K562 (cell line): ENCODE results near the gene SMAD7. TPM values are rescaled to one million over a fixed set of nuclear protein-coding genes. Genes with fewer than 3 reads are reported as not detected.

ENCODE experiments used
- ATAC-seq: fragments of 200-7000 bp; cut with Tn5 transposase; 3 replicates; pipeline ENCODE4 v1.9.1; 2020; ENCODE audit warnings: moderate library complexity
- BruUV-seq: library from RNA; stranded (reverse); fragments of 400-500 nt; replicated peaks from 2 replicates; lab custom pipeline; 2021; lab: Mats Ljungman, UMichigan
- CTCF ChIA-PET: fragments of 300-600 bp; formaldehyde crosslinking; extraction: SDS; loops from one replicate; lab custom pipeline; 2021; ENCODE audit warnings: low intra/inter-chr PET ratio; lab: Yijun Ruan, JAX
- POLR2A ChIA-PET: fragments of 300-600, 350-650 bp; sonication (Branson Sonifier 250); formaldehyde crosslinking; extraction: SDS; loops from one replicate; lab custom pipeline; 2021; ENCODE audit warnings: antibody characterized with exemption, inconsistent platforms; lab: Yijun Ruan, JAX
- DNase-seq, 4 experiments: peaks; one replicate each; pipeline versions ENCODE4 v3.0.0 to v3.0.0-alpha.2; 2011 to 2018; ENCODE audit warnings: low spot score in 3 of 4, mixed read lengths in 3 of 4; ENCODE audit errors: extremely low read depth in 1 of 4
- FAIRE-seq: peaks from 2 replicates; lab custom pipeline; 2011; peaks lifted over from hg19 to GRCh38; lab: Jason Lieb, UNC
- H2AFZ ChIP-seq: 2 replicates; pipeline ENCODE4 v1.6.0; 2011; ENCODE audit warnings: low read depth, low read length, control low read depth, inconsistent platforms
- H3K27ac ChIP-seq: fragments of 200-600 bp; 3 replicates; pipeline ENCODE4 v1.8.0; 2011; ENCODE audit warnings: low read depth, mild to moderate bottlenecking, control low read depth, inconsistent platforms, low read length, moderate library complexity, mixed read lengths; ENCODE audit errors: extremely low read depth
- H3K27me3 ChIP-seq, 2 experiments: fragments of 300-600 bp in 1 of 2; 2 replicates in 1 of 2; 3 replicates in 1 of 2; pipeline versions ENCODE4 v1.6.0 to v1.8.0; 2011; ENCODE audit warnings: inconsistent platforms in 2 of 2, low read length in 2 of 2, mild to moderate bottlenecking in 1 of 2, mixed read lengths in 1 of 2, moderate library complexity in 1 of 2; ENCODE audit not compliant: control insufficient read depth in 2 of 2, insufficient read depth in 2 of 2
- H3K36me3 ChIP-seq: fragments of 300-600 bp; 3 replicates; pipeline ENCODE4 v1.8.0; 2011; ENCODE audit warnings: mild to moderate bottlenecking, low read length, inconsistent platforms; ENCODE audit not compliant: control insufficient read depth, insufficient read depth
- H3K4me1 ChIP-seq, 2 experiments: fragments of 200-600 bp in 1 of 2; replicated peaks in 1 of 2; 2 replicates in 1 of 2; 3 replicates in 1 of 2; pipeline versions ENCODE4 v1.5.1 to v1.8.0; 2011; ENCODE audit warnings: inconsistent platforms in 2 of 2, low read length in 2 of 2, mild to moderate bottlenecking in 1 of 2, mixed read lengths in 1 of 2, moderate library complexity in 1 of 2; ENCODE audit not compliant: control insufficient read depth in 2 of 2, insufficient read depth in 2 of 2
- H3K4me2 ChIP-seq: 2 replicates; pipeline ENCODE4 v1.6.1; 2011; ENCODE audit warnings: low read length, control low read depth, inconsistent platforms, mixed read lengths; ENCODE audit not compliant: insufficient read depth
- H3K4me3 ChIP-seq: fragments of 200-600 bp; sonication (generic), shearing (Covaris generic); 2 replicates; pipeline ENCODE4 v1.5.1; 2016; ENCODE audit warnings: control low read depth, inconsistent platforms
- H3K79me2 ChIP-seq: fragments of 200-600 bp; 3 replicates; pipeline ENCODE4 v1.8.0; 2011; ENCODE audit warnings: low read length, inconsistent platforms; ENCODE audit not compliant: control insufficient read depth, insufficient read depth
- H3K9ac ChIP-seq, 2 experiments: 2 replicates each; pipeline versions ENCODE4 v1.6.0 to v1.6.1; 2011; ENCODE audit warnings: low read depth in 2 of 2, low read length in 2 of 2, control low read depth in 1 of 2, inconsistent platforms in 1 of 2, mild to moderate bottlenecking in 1 of 2, mixed read lengths in 1 of 2; ENCODE audit not compliant: insufficient read depth in 1 of 2
- H3K9me1 ChIP-seq: one replicate; pipeline ENCODE4 v1.6.0; 2011; ENCODE audit warnings: inconsistent platforms, mild to moderate bottlenecking, low read length, moderate library complexity; ENCODE audit not compliant: control insufficient read depth, insufficient read depth
- H3K9me3 ChIP-seq: replicated peaks from 2 replicates; pipeline ENCODE4 v1.5.1; 2011; ENCODE audit warnings: low read depth, low read length, inconsistent platforms; ENCODE audit not compliant: control insufficient read depth, insufficient read depth
- H4K20me1 ChIP-seq: replicated peaks from 2 replicates; pipeline ENCODE4 v1.6.1; 2011; ENCODE audit warnings: low read length, inconsistent platforms, mixed read lengths; ENCODE audit not compliant: control insufficient read depth, insufficient read depth
- ARID3A ChIP-seq: IDR thresholded peaks from 2 replicates; pipeline ENCODE4 v1.6.1; 2012; ENCODE audit warnings: low read depth, low read length, improper control_type of control experiment, borderline replicate concordance
- ATF3 ChIP-seq, 2 experiments: fragments of 450-650 bp in 1 of 2; sonication (generic) in 1 of 2; formaldehyde crosslinking in 1 of 2; IDR thresholded peaks in 1 of 2; conservative IDR thresholded peaks in 1 of 2; 2 replicates each; pipeline versions ENCODE4 v1.6.1 to v1.8.1; 2016 to 2023; ENCODE audit warnings: mild to moderate bottlenecking in 2 of 2, moderate library complexity in 2 of 2, inconsistent platforms in 1 of 2, missing genetic modification reagents in 1 of 2
- ATF7 ChIP-seq: fragments of 450-650 bp; IDR thresholded peaks from 2 replicates; pipeline ENCODE4 v1.7.1; 2014; ENCODE audit warnings: mild to moderate bottlenecking, moderate library complexity
- EGR1 ChIP-seq: fragments of 450-650 bp; conservative IDR thresholded peaks from 2 replicates; pipeline ENCODE4 v1.6.1; 2017; ENCODE audit warnings: mild to moderate bottlenecking
- ESRRA ChIP-seq: fragments of 450-650 bp; IDR thresholded peaks from 2 replicates; pipeline ENCODE4 v1.6.1; 2014; ENCODE audit warnings: low read depth, mild to moderate bottlenecking, moderate library complexity, borderline replicate concordance
- FOSL1 ChIP-seq: fragments of 200-800 bp; sonication (Bioruptor generic); conservative IDR thresholded peaks from 2 replicates; pipeline ENCODE4 v1.6.1; 2016; ENCODE audit warnings: missing genetic modification characterization, missing compliant biosample characterization
- HLTF ChIP-seq: fragments of 450-650 bp; IDR thresholded peaks from 2 replicates; pipeline ENCODE4 v1.6.1; 2016
- RCOR1 ChIP-seq, 2 experiments: IDR thresholded peaks; 2 replicates each; pipeline ENCODE4 v1.6.1; 2012; ENCODE audit warnings: low read depth in 2 of 2, low read length in 2 of 2, borderline replicate concordance in 1 of 2, improper control_type of control experiment in 1 of 2
- RFX1 ChIP-seq: fragments of 450-650 bp; IDR thresholded peaks from 2 replicates; pipeline ENCODE4 v1.6.1; 2016; ENCODE audit warnings: mild to moderate bottlenecking, moderate library complexity
- ZNF146 ChIP-seq: IDR thresholded peaks from one replicate; pipeline ENCODE4 v1.6.1; 2018; ENCODE audit warnings: missing compliant biosample characterization; ENCODE audit not compliant: unreplicated experiment
- ZNF507 ChIP-seq: conservative IDR thresholded peaks from 2 replicates; pipeline ENCODE4 v1.6.1; 2017; ENCODE audit warnings: missing genetic modification characterization, missing compliant biosample characterization
- ZNF589 ChIP-seq: fragments of 200-800 bp; sonication (Bioruptor generic); IDR thresholded peaks from 2 replicates; pipeline ENCODE4 v1.6.1; 2016; ENCODE audit warnings: low read depth, missing genetic modification characterization, missing compliant biosample characterization
- WGBS: fragments of 100-300 bp; shearing (Covaris generic); methylation state at CpG from one replicate; pipeline ENCODE4 v1.1.6; 2016; ENCODE audit warnings: low coverage, mixed read lengths; ENCODE audit not compliant: insufficient coverage; ENCODE audit errors: missing lambda C conversion rate; 5-methylcytosine and 5-hydroxymethylcytosine counted together
- in situ Hi-C: fragments of 300-500 bp; cut with MboI; formaldehyde crosslinking; loops from 4 replicates; pipeline ENCODE4 v1.15.0; 2018; ENCODE audit warnings: inconsistent platforms, mixed read lengths
- intact Hi-C: fragments of 100-400 bp; cut with micrococcal nuclease; formaldehyde crosslinking; loops from 2 replicates; pipeline ENCODE4 v1.14.2; 2022
- polyA plus RNA-seq, 8 experiments: library from polyadenylated mRNA; depleted of rRNA in 4 of 8; stranded (reverse) in 5 of 8; unstranded in 3 of 8; fragments of >200 nt; fragmentation: Nextera tagmentation in 2 of 8; fragmentation: Illumina TruSeq in 1 of 8; extraction: Ambion mirVana in 2 of 8; extraction: Trizol in 1 of 8; gene quantifications; 2 replicates each; pipeline versions ENCODE4 v1.2.1 to v1.2.3, GENCODE V29; 2011 to 2014; ENCODE audit warnings: inconsistent platforms in 1 of 8, missing spikeins in 1 of 8
- total RNA-seq, 7 experiments: library from RNA; depleted of rRNA in 6 of 7; stranded (reverse); fragments of >200 nt in 6 of 7; fragmentation: Illumina TruSeq in 2 of 7; extraction: Trizol in 2 of 7; gene quantifications; 2 replicates each; pipeline versions ENCODE4 v1.2.1 to v1.2.3, GENCODE V29; 2011 to 2021; ENCODE audit warnings: low replicate concordance in 1 of 7

Gene SMAD7
- total and polyA plus RNA-seq, 9 of the 15 experiments (the other 6 are each of a cell fraction or from before 2014, with no cell fraction given): 0.13 to 3.0 (median 1.6) TPM

GRCh38 chr18:48999569-48999968, 48.8 kb upstream of the SMAD7 start:
- H3K9ac ChIP-seq: no peak overlapping the region
- H3K27ac ChIP-seq: no peak overlapping the region
- intact Hi-C loops: no loop called here
- ATAC-seq (no peak), DNase-seq (no peak), FAIRE-seq (no peak)
- no peak overlapping the region for H2AFZ ChIP-seq
- H3K4me3 ChIP-seq: no peak overlapping the region
- BruUV-seq: no TSS peak
- POLR2A ChIA-PET: no interaction called here
- H3K4me2 ChIP-seq: no peak overlapping the region
- no peaks in the 10 kb centered on the region for H3K9me3 ChIP-seq
- peaks cover 0 to 8% of the 10 kb centered on the region in 2 experiments; a peak in 2 of 5 replicates for H3K27me3 ChIP-seq
- H4K20me1 ChIP-seq: no peaks in the 10 kb centered on the region
- 74% methylated on average over 10 of the region's 11 CpGs for WGBS
- peaks cover 9 to 16% of the 10 kb centered on the region in 2 experiments; a peak in 4 of 5 replicates for H3K4me1 ChIP-seq
- in situ Hi-C loops: no loop called here
- no peak for TF ChIP-seq RFX1
- peak; percentile 50 for TF ChIP-seq ZNF146 (CRISPR knock-in tag)
- TF ChIP-seq ESRRA: no peak
- H3K36me3 ChIP-seq: no peaks in the 10 kb centered on the region
- CTCF ChIA-PET: no interaction called here
- no peaks in the 10 kb centered on the region for H3K9me1 ChIP-seq
- H3K79me2 ChIP-seq: no peaks in the 10 kb centered on the region

DNA sequence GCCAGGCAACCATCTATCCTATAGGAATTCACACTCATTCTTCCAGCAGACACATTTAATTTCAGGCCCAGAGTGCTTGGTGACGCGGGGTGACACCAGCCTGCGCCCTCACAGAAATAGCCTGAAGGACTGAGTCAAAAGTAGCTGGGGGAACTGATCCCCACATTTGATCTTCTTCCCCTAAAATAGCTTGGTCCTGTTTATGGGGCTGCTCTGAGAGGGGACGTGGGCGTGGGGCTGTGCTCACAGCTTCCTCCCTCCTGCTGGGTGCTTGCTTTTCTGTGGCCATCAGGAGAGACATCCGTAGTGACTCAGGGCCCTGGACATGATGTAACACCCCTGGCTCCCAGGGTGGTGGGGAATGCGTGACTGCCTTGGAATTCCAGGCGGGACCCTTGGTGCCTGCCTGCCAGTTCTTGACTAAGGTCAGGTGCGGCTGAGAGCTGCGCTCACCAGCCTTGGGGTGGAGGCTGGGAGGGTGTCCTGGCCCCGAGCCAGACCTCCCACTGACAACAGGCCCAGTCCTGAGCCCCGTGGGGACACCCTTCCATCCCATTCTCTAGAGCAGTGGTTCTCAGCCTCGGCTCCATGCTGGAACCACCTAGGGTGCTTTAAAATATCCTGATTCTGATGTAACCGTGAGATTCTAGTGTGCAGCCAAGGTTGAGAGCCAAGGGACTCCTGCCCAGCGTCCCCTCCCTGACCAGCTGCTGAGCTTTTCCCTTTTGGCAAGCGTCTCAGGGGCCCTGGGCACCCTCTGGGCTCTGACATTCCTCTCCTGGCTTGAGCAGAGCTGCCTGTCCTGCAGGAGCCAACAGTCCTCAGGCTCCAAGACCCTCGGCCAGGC, 47.4 kb upstream of the SMAD7 start:
- Histone ChIP-seq H3K27me3 (peaks cover 0 to 4% of the 10 kb centered on the region in 2 experiments; a peak in 1 of 5 replicates), H3K9me3 (no peaks in the 10 kb centered on the region), H4K20me1 (no peaks in the 10 kb centered on the region), H3K9ac (no peak overlapping the region), H3K4me1 (peaks cover 9 to 16% of the 10 kb centered on the region in 2 experiments; a peak in 4 of 5 replicates), H3K36me3 (no peaks in the 10 kb centered on the region), H3K9me1 (no peaks in the 10 kb centered on the region), H3K4me2 (peak overlapping the region; percentile 49), H3K27ac (no peak overlapping the region; the same call in 2 of the 3 replicates), H2AFZ (peak overlapping the region; percentile 55; the same call in 1 of the 2 replicates), H3K79me2 (no peaks in the 10 kb centered on the region), H3K4me3 (no peak overlapping the region)
- DNase-seq: peak; percentile 30 to 56 (median 41)
- peak; percentile 26 for FAIRE-seq
- peak; percentile 79 for ATAC-seq
- WGBS: 29% methylated on average over 15 of the region's 17 CpGs
- BruUV-seq: no TSS peak
- POLR2A ChIA-PET: interaction anchor here (0.6 to 0.7 kb wide), 3 partner anchors 13 to 206 kb away, joined by 3 read pairs; no protein-coding TSS in a partner anchor
- CTCF ChIA-PET: no interaction called here
- intact Hi-C loops: no loop called here
- in situ Hi-C loops: no loop called here
- TF ChIP-seq FOSL1 (tag) (peak; percentile 56), ARID3A (no peak), ATF7 (0 out of 2 replicates have a peak, but pooled peaks have one; percentile 18), ZNF589 (CRISPR knock-in tag) (peak; percentile 73; the same call in 1 of the 2 replicates), EGR1 (peak; percentile 79), RCOR1 (IDR thresholded peaks at IDR 0.05; ENCODE audit: borderline replicate concordance in 1 of 2, low read depth in 2 of 2, low read length in 2 of 2) (0 out of 4 replicates have a peak, but pooled peaks of 1 of the 2 experiments have one; percentile 16), HLTF (no peak), ATF3 (IDR thresholded peaks at IDR 0.05) (peak; percentile 83), ATF3 (CRISPR knock-in tag; conservative IDR thresholded peaks at IDR 0.05) (no peak), ZNF507 (tag) (no peak)
